BLaER1 treated with 17β-estradiol and CSF1 and Interleukin-3, amounts not matched to agents 10 nM and 100 nM (cell line): ENCODE data around the gene PITPNB.
A peak's percentile ranks its signal among the peaks of the same experiment; 100 is the strongest.

Experiments
- H3K27ac ChIP-seq, 11 experiments: shearing (Covaris generic); formaldehyde crosslinking; 2 replicates each; pipeline ENCODE4 v1.8.1; 2022
- H3K27me3 ChIP-seq, 11 experiments: shearing (Covaris generic); formaldehyde crosslinking; 2 replicates each; pipeline ENCODE4 v1.8.1; 2022
- H3K36me3 ChIP-seq, 11 experiments: shearing (Covaris generic); formaldehyde crosslinking; 2 replicates each; pipeline ENCODE4 v1.8.1; 2022
- H3K4me1 ChIP-seq, 10 experiments: shearing (Covaris generic); formaldehyde crosslinking; 2 replicates each; pipeline ENCODE4 v1.8.1; 2022
- H3K4me2 ChIP-seq, 11 experiments: shearing (Covaris generic); formaldehyde crosslinking; 2 replicates each; pipeline ENCODE4 v1.8.1; 2022
- H3K4me3 ChIP-seq, 10 experiments: shearing (Covaris generic); formaldehyde crosslinking; 2 replicates each; pipeline ENCODE4 v1.8.1; 2022
- H3K9ac ChIP-seq, 11 experiments: shearing (Covaris generic); formaldehyde crosslinking; 2 replicates each; pipeline ENCODE4 v1.8.1; 2022
- H3K9me3 ChIP-seq, 11 experiments: shearing (Covaris generic); formaldehyde crosslinking; replicated peaks in 1 of 11; 2 replicates each; pipeline ENCODE4 v1.8.1; 2022
- H4K20me1 ChIP-seq, 11 experiments: shearing (Covaris generic); formaldehyde crosslinking; 2 replicates each; pipeline ENCODE4 v1.8.1; 2022
- Cebpa-rat ChIP-seq, 11 experiments: shearing (Covaris generic); IDR thresholded peaks; 2 replicates each; pipeline ENCODE4 v1.8.1; 2022

The PITPNB gene

DNA sequence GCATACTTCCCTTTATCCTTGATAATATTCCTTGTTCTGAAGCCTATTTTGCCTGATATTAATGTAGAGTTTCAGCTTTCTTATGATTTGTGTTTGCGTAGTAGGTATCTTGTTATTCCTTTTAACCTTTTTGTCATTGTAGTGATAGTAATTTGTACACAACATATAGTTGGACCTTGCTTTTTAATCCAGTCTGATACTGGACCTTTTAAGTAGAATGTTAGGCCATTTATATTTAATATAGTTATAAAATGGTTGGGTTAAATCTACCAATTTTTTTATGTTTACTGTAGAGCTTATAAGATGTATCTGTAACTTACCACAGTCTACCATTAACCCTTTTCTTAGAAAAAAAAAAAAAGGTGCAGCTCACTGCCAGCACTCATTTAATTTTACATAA, 8.6 kb upstream of the PITPNB start:
- TF ChIP-seq Cebpa-rat (IDR thresholded peaks at IDR 0.05): no peak
- no peaks in the 10 kb centered on the region for H3K4me1 ChIP-seq
- no peaks in the 10 kb centered on the region; a peak in 1 of 22 replicates for H4K20me1 ChIP-seq
- no peak overlapping the region for H3K9ac ChIP-seq
- H3K4me2 ChIP-seq: no peak overlapping the region
- peaks cover 0 to 10% (median 6%) of the 10 kb centered on the region in 11 experiments; a peak in 11 of 22 replicates for H3K9me3 ChIP-seq
- no peak overlapping the region for H3K27ac ChIP-seq
- H3K4me3 ChIP-seq: no peak overlapping the region
- H3K36me3 ChIP-seq: peaks cover 0 to 24% (median 4%) of the 10 kb centered on the region in 11 experiments; a peak in 7 of 22 replicates
- no peaks in the 10 kb centered on the region for H3K27me3 ChIP-seq

DNA sequence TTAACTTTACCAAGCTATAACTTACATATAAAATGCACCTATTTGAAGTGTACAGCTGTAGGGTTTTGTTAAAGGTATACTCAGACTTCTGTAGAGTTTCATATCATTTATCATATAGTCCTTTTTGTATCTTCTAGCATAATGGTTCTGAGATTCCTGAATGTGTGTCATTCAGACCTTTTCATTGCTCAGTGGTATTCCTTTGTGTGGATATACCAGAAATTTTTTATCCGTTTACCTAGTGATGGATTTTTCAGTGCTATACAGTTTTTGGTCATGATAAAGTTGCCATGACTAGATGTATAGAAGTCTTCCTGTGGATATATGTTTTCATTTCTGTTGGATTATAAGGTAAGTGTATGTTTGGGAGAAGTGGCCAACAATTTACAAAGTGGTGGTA, 6.3 kb upstream of the PITPNB start:
- Histone ChIP-seq H3K27ac (no peak overlapping the region), H3K27me3 (no peaks in the 10 kb centered on the region), H3K4me1 (peaks cover 0 to 11% (median 5%) of the 10 kb centered on the region in 10 experiments; a peak in 13 of 20 replicates), H3K36me3 (peaks cover 0 to 32% (median 6%) of the 10 kb centered on the region in 11 experiments; a peak in 7 of 22 replicates), H3K9ac (no peak overlapping the region), H3K9me3 (peaks cover 0 to 10% (median 6%) of the 10 kb centered on the region in 11 experiments; a peak in 11 of 22 replicates), H4K20me1 (no peaks in the 10 kb centered on the region; a peak in 1 of 22 replicates), H3K4me3 (no peak overlapping the region), H3K4me2 (no peak overlapping the region)
- TF ChIP-seq Cebpa-rat (IDR thresholded peaks at IDR 0.05): no peak

- Histone ChIP-seq H3K9ac (peak overlapping the region; percentile 73 to 92 (median 87)), H3K4me1 (peaks cover 34 to 47% (median 40%) of the 10 kb centered on the region in 10 experiments), H4K20me1 (peaks cover 34 to 35% (median 35%) of the 10 kb centered on the region in 11 experiments), H3K4me3 (peak overlapping the region; percentile 72 to 86 (median 76)), H3K9me3 (no peaks in the 10 kb centered on the region), H3K27me3 (no peaks in the 10 kb centered on the region), H3K4me2 (peak overlapping the region; percentile 85 to 98 (median 92)), H3K27ac (peak overlapping the region; percentile 81 to 94 (median 85)), H3K36me3 (peaks cover 0 to 32% (median 13%) of the 10 kb centered on the region in 11 experiments; a peak in 12 of 22 replicates)
- TF ChIP-seq Cebpa-rat (IDR thresholded peaks at IDR 0.05): no peak
These were observed 1.1 kb upstream of the PITPNB start for GRCh38 chr22:27919942-27920755.

DNA sequence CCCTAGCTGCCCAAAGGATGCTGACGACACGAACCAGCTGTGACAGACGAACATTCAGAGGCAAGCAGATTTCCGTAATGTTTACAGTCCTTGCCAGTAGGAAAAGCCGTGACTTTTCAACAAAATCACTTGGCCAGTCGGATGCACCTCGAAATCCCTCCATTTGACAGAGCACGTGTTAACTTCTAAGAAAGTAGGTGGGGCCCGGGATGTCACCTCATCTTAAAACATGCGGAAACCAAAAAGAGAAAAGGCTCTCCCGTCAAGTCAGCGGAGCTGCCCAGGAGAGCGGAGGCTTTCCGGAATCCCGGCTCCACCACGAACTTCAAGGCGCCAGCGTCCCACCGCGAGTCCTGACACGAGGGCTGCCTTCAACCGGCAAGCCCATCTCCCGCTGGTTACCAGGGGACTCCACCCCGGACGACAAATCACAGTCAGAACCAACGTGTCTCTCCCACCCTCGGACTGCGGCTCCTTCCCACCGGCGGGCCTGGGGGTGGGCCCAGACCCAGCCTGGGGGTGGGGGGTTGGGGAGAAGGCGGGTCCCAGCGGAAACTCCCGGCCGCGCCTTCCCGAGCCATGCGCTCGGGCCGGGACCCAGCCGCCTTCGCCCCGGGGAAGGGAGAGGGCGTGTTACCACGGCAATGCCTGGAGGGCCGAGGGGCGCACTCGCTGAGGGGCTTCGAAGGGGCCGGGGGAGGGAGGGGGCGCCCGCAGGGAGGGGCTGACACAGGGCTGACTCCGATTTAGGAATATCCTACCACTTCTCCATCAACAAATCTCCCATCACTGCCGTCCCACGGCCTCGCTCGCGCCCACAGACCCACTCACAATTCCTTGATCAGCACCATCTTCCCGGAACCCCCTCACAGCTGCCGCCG, 475 bp downstream of the PITPNB start:
- H3K27ac ChIP-seq: peak overlapping the region; percentile 56 to 91 (median 87); a peak in 21 of 22 replicates
- no peaks in the 10 kb centered on the region for H3K9me3 ChIP-seq
- H3K4me1 ChIP-seq: peaks cover 38 to 62% (median 56%) of the 10 kb centered on the region in 10 experiments
- peaks cover 10 to 42% (median 17%) of the 10 kb centered on the region in 11 experiments; a peak in 15 of 22 replicates for H3K36me3 ChIP-seq
- peaks cover 50 to 51% (median 50%) of the 10 kb centered on the region in 11 experiments for H4K20me1 ChIP-seq
- H3K9ac ChIP-seq: peak overlapping the region; percentile 84 to 92 (median 87)
- TF ChIP-seq Cebpa-rat (IDR thresholded peaks at IDR 0.05): no peak
- H3K27me3 ChIP-seq: no peaks in the 10 kb centered on the region
- H3K4me2 ChIP-seq: peak overlapping the region; percentile 85 to 99 (median 96)
- peak overlapping the region; percentile 72 to 86 (median 76) for H3K4me3 ChIP-seq

- Histone ChIP-seq H4K20me1 (peaks cover 74 to 77% (median 76%) of the 10 kb centered on the region in 11 experiments), H3K4me3 (no peak overlapping the region; a peak in 1 of 20 replicates), H3K27me3 (no peaks in the 10 kb centered on the region)
These were observed 3.1 kb downstream of the PITPNB start for GRCh38 chr22:27915986-27916385.

DNA sequence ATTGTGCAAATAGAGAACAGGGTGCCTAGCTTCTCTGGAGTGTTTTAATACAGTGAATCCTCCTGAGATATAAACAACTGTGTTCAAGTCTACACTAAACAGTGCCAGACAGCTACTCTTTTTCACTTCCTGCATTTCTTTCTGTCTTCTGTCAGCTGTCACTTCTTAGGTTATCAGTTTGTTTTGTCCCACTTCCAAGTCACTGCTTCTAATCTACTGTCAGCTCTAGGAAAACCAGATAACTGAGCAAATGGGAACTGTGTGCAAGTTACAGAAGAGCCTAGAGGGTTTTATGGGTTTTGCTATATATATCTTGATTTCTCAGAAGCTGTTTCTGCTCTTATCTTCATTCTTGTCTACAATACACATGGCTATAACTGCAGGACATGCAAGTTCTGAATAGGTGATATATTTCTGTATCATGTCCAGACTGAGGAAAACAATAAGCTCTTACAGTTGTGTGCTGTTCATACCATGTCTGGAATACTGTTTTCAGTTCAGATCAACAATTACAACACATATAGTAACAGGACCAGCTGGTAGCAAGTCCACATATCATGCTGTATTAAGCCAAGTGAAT, 5.8 kb downstream of the PITPNB start:
- H3K4me2 ChIP-seq: peak overlapping the region in 10 of 11 experiments; percentile 3 to 99 (median 63); a peak in 16 of 22 replicates
- H3K9me3 ChIP-seq: no peaks in the 10 kb centered on the region
- H3K4me3 ChIP-seq: no peak overlapping the region
- H4K20me1 ChIP-seq: peaks cover 70 to 100% (median 86%) of the 10 kb centered on the region in 11 experiments
- no peaks in the 10 kb centered on the region for H3K27me3 ChIP-seq
- H3K4me1 ChIP-seq: peaks cover 42 to 75% (median 64%) of the 10 kb centered on the region in 10 experiments
- no peak for TF ChIP-seq Cebpa-rat (IDR thresholded peaks at IDR 0.05)
- H3K36me3 ChIP-seq: peaks cover 29 to 89% (median 61%) of the 10 kb centered on the region in 11 experiments
- peak overlapping the region in 4 of 11 experiments; percentile 46 to 65 (median 61); a peak in 9 of 22 replicates for H3K27ac ChIP-seq
- H3K9ac ChIP-seq: peak overlapping the region in 3 of 11 experiments; percentile 12 to 39 (median 29); a peak in 5 of 22 replicates

More at GRCh38 chr22:27915986-27916385, 3.1 kb downstream of the PITPNB start:
- Histone ChIP-seq H3K9me3 (no peaks in the 10 kb centered on the region), H3K4me1 (peaks cover 51 to 83% (median 77%) of the 10 kb centered on the region in 10 experiments), H3K4me2 (peak overlapping the region; percentile 22 to 99 (median 93)), H3K9ac (peak overlapping the region in 3 of 11 experiments; percentile 5 to 40 (median 27); a peak in 2 of 22 replicates), H3K27ac (peak overlapping the region in 1 of 11 experiments; percentile 19; a peak in 1 of 22 replicates), H3K36me3 (peaks cover 6 to 62% (median 33%) of the 10 kb centered on the region in 11 experiments; a peak in 20 of 22 replicates)
- no peak for TF ChIP-seq Cebpa-rat (IDR thresholded peaks at IDR 0.05)

DNA sequence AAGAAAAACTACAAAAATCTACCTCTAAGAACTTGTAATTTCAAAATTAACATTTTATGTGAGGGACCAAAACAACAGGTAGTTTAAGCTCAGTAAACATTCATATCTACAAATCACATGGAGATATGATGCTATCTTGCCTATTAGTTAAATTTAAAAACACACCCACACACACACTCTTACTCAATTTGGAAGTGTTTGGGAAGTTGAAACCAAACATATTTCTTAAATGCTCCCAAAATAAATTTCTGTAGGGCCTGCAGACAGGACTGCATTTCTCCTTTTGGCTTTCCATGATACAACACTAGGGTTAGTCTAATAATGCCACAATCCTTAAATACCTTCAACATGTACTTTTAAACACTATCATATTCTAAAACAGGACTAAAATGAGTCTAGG, 7.0 kb downstream of the PITPNB start:
- Histone ChIP-seq H4K20me1 (peaks cover 68 to 99% (median 83%) of the 10 kb centered on the region in 11 experiments), H3K4me1 (peaks cover 32 to 72% (median 53%) of the 10 kb centered on the region in 10 experiments)

GRCh38 chr22:27911330-27911729, 7.7 kb downstream of the PITPNB start:
- no peak overlapping the region for H3K4me3 ChIP-seq
- no peaks in the 10 kb centered on the region for H3K9me3 ChIP-seq
- peak overlapping the region in 1 of 11 experiments; percentile 18; a peak in 1 of 22 replicates for H3K9ac ChIP-seq
- peaks cover 45 to 99% (median 80%) of the 10 kb centered on the region in 11 experiments for H3K36me3 ChIP-seq
- peaks cover 24 to 72% (median 45%) of the 10 kb centered on the region in 10 experiments for H3K4me1 ChIP-seq
- peak overlapping the region in 4 of 11 experiments; percentile 38 to 65 (median 61); a peak in 6 of 22 replicates for H3K27ac ChIP-seq
- H3K4me2 ChIP-seq: peak overlapping the region in 4 of 11 experiments; percentile 63 to 99 (median 85); a peak in 6 of 22 replicates
- peaks cover 68 to 99% (median 83%) of the 10 kb centered on the region in 11 experiments for H4K20me1 ChIP-seq
- TF ChIP-seq Cebpa-rat (IDR thresholded peaks at IDR 0.05): no peak
- H3K27me3 ChIP-seq: no peaks in the 10 kb centered on the region

More for the DNA sequence above, 7.0 kb downstream of the PITPNB start:
- Histone ChIP-seq H3K27ac (peak overlapping the region in 5 of 11 experiments; percentile 19 to 65 (median 58); a peak in 9 of 22 replicates), H3K9me3 (no peaks in the 10 kb centered on the region), H3K27me3 (no peaks in the 10 kb centered on the region), H3K4me2 (peak overlapping the region in 8 of 11 experiments; percentile 22 to 99 (median 74); a peak in 14 of 22 replicates), H3K36me3 (peaks cover 37 to 99% (median 72%) of the 10 kb centered on the region in 11 experiments), H3K9ac (peak overlapping the region in 2 of 11 experiments; percentile 18 to 61; a peak in 3 of 22 replicates), H3K4me3 (peak overlapping the region in 1 of 10 experiments; percentile 13; a peak in 1 of 20 replicates)
- no peak for TF ChIP-seq Cebpa-rat (IDR thresholded peaks at IDR 0.05)
